Liver (tissue), 9 donors: Measurements from ENCODE around the gene RHAG. TPM values are rescaled to one million over a fixed set of nuclear protein-coding genes. Genes with fewer than 3 reads are reported as not detected.

Experiments used
- DNase-seq: peaks from one replicate; pipeline ENCODE4 v3.0.0-alpha.2; 2017; ENCODE audit warnings: low spot score
- H3K27ac ChIP-seq, 2 donors: one replicate each; pipeline ENCODE4 v1.7.0; 2013; ENCODE audit warnings: inconsistent platforms in 2 of 2, low read length in 2 of 2, control low read depth in 1 of 2, low read depth in 1 of 2, mild to moderate bottlenecking in 1 of 2
- H3K27me3 ChIP-seq, 4 donors: one replicate each; pipeline versions ENCODE4 v1.6.1 to v1.7.0; 2013; ENCODE audit warnings: low read length in 3 of 4, inconsistent platforms in 1 of 4, mild to moderate bottlenecking in 1 of 4, moderate library complexity in 1 of 4; ENCODE audit not compliant: control insufficient read depth in 4 of 4, insufficient read depth in 4 of 4
- H3K36me3 ChIP-seq, 4 donors: one replicate each; pipeline versions ENCODE4 v1.6.1 to v1.7.0; 2013; ENCODE audit warnings: low read length in 3 of 4, mild to moderate bottlenecking in 3 of 4, low read depth in 1 of 4, moderate library complexity in 1 of 4; ENCODE audit not compliant: control insufficient read depth in 4 of 4, insufficient read depth in 3 of 4
- H3K4me1 ChIP-seq, 4 donors: one replicate each; pipeline versions ENCODE4 v1.6.1 to v1.7.0; 2013; ENCODE audit warnings: low read length in 3 of 4, mild to moderate bottlenecking in 3 of 4, moderate library complexity in 1 of 4; ENCODE audit not compliant: control insufficient read depth in 4 of 4, insufficient read depth in 4 of 4
- H3K4me3 ChIP-seq, 3 donors: one replicate each; pipeline versions ENCODE4 v1.6.1 to v1.7.0; 2013; ENCODE audit warnings: low read length in 3 of 3, control low read depth in 1 of 3, low read depth in 1 of 3, mild to moderate bottlenecking in 1 of 3
- H3K9ac ChIP-seq, 2 donors: one replicate each; pipeline ENCODE4 v1.7.0; 2013; ENCODE audit warnings: low read length in 2 of 2, mild to moderate bottlenecking in 2 of 2, moderate library complexity in 2 of 2, control low read depth in 1 of 2, low read depth in 1 of 2
- H3K9me3 ChIP-seq, 4 donors: one replicate each; pipeline versions ENCODE4 v1.6.1 to v1.7.0; 2013; ENCODE audit warnings: low read length in 3 of 4; ENCODE audit not compliant: control insufficient read depth in 4 of 4
- ATF3 ChIP-seq: IDR thresholded peaks from 2 replicates; pipeline ENCODE4 v1.6.1; 2016; ENCODE audit warnings: antibody characterized with exemption
- CTCF ChIP-seq: fragments of 150-350 bp; IDR thresholded peaks from 2 replicates; pipeline ENCODE4 v1.5.1; 2017; ENCODE audit warnings: improper control_type of control experiment, low read depth, low read length; ENCODE audit not compliant: missing input control
- EGR1 ChIP-seq, 2 donors: IDR thresholded peaks; 2 replicates each; pipeline ENCODE4 v1.6.1; 2016 to 2018; ENCODE audit warnings: antibody characterized with exemption in 2 of 2, low read depth in 2 of 2
- FOXA1 ChIP-seq: IDR thresholded peaks from 2 replicates; pipeline ENCODE4 v1.6.1; 2016; ENCODE audit warnings: antibody characterized with exemption
- FOXA2 ChIP-seq: IDR thresholded peaks from 2 replicates; pipeline ENCODE4 v1.6.1; 2016; ENCODE audit warnings: antibody characterized with exemption
- GABPA ChIP-seq, 2 donors: IDR thresholded peaks in 1 of 2; conservative IDR thresholded peaks in 1 of 2; 2 replicates each; pipeline ENCODE4 v1.6.1; 2016; ENCODE audit warnings: antibody characterized with exemption in 2 of 2, mild to moderate bottlenecking in 1 of 2, moderate library complexity in 1 of 2
- HNF4A ChIP-seq, 2 donors: conservative IDR thresholded peaks; 2 replicates each; pipeline ENCODE4 v1.6.1; 2016; ENCODE audit warnings: antibody characterized with exemption in 2 of 2, mild to moderate bottlenecking in 2 of 2
- HNF4G ChIP-seq: IDR thresholded peaks from 2 replicates; pipeline ENCODE4 v1.6.1; 2016; ENCODE audit warnings: antibody characterized with exemption
- JUND ChIP-seq, 2 donors: IDR thresholded peaks; 2 replicates each; pipeline ENCODE4 v1.6.1; 2016; ENCODE audit warnings: antibody characterized with exemption in 2 of 2
- MAX ChIP-seq: IDR thresholded peaks from 2 replicates; pipeline ENCODE4 v1.6.1; 2016; ENCODE audit warnings: antibody characterized with exemption
- NR2F2 ChIP-seq: IDR thresholded peaks from 2 replicates; pipeline ENCODE4 v1.6.1; 2016; ENCODE audit warnings: antibody characterized with exemption
- RAD21 ChIP-seq, 2 donors: IDR thresholded peaks; 2 replicates each; pipeline ENCODE4 v1.6.1; 2016; ENCODE audit warnings: antibody characterized with exemption in 2 of 2, mild to moderate bottlenecking in 2 of 2
- REST ChIP-seq: IDR thresholded peaks from 2 replicates; pipeline ENCODE4 v1.6.1; 2016; ENCODE audit warnings: antibody characterized with exemption, mild to moderate bottlenecking
- RXRA ChIP-seq, 2 donors: IDR thresholded peaks; 2 replicates each; pipeline ENCODE4 v1.6.1; 2017 to 2018; ENCODE audit warnings: antibody characterized with exemption in 2 of 2, mild to moderate bottlenecking in 1 of 2
- SP1 ChIP-seq: IDR thresholded peaks from 2 replicates; pipeline ENCODE4 v1.6.1; 2018; ENCODE audit warnings: antibody characterized with exemption, mild to moderate bottlenecking
- TAF1 ChIP-seq: conservative IDR thresholded peaks from 2 replicates; pipeline ENCODE4 v1.6.1; 2016; ENCODE audit warnings: antibody characterized with exemption, mild to moderate bottlenecking
- YY1 ChIP-seq: IDR thresholded peaks from 2 replicates; pipeline ENCODE4 v1.6.1; 2016; ENCODE audit warnings: antibody characterized with exemption, mild to moderate bottlenecking
- ZBTB33 ChIP-seq: IDR thresholded peaks from 2 replicates; pipeline ENCODE4 v1.6.1; 2016; ENCODE audit warnings: antibody characterized with exemption
- WGBS: extraction: QIAGEN DNeasy Blood & Tissue Kit; methylation state at CpG from one replicate; pipeline ENCODE4 v1.1.7; 2013; 5-methylcytosine and 5-hydroxymethylcytosine counted together
- polyA plus RNA-seq, 2 donors: library from polyadenylated mRNA; stranded (reverse) in 1 of 2; unstranded in 1 of 2; fragments of 200-250 nt in 1 of 2; fragments of >200 nt in 1 of 2; fragmentation: Nextera tagmentation in 1 of 2; extraction: Ambion mirVana in 1 of 2; gene quantifications; one replicate each; pipeline versions ENCODE4 v1.2.1 to v1.2.3, GENCODE V29; 2013 to 2015
- total RNA-seq, 2 donors: library from RNA; depleted of rRNA; stranded (reverse); fragments of >200 nt; gene quantifications; one replicate each; pipeline ENCODE4 v1.2.3, GENCODE V29; 2014
- donor health status: healthy.
- donor health status: healthy.
- donor health status: healthy.
- donor health status: healthy.
- donor health status: healthy.

The RHAG gene
- total and polyA plus RNA-seq, 4 donors: 0.07 to 345 TPM; not detected in 2

- no peak for TF ChIP-seq RAD21 (IDR thresholded peaks at IDR 0.05)
- no peak for TF ChIP-seq CTCF
- TF ChIP-seq HNF4G: no peak
- no peak for TF ChIP-seq ZBTB33
- TF ChIP-seq HNF4A (conservative IDR thresholded peaks at IDR 0.05): no peak
- no peak for TF ChIP-seq MAX
- TF ChIP-seq GABPA (IDR thresholded peaks at IDR 0.05 in 1 of 2, conservative IDR thresholded peaks at IDR 0.05 in 1 of 2): no peak
- no peak for TF ChIP-seq JUND (IDR thresholded peaks at IDR 0.05)
- TF ChIP-seq SP1: no peak
- no peak for TF ChIP-seq TAF1
- TF ChIP-seq ATF3: no peak
- no peak for TF ChIP-seq YY1
- TF ChIP-seq FOXA2: no peak
- TF ChIP-seq RXRA (IDR thresholded peaks at IDR 0.05): no peak
- TF ChIP-seq EGR1 (IDR thresholded peaks at IDR 0.05; ENCODE audit: low read depth in 2 of 2): no peak
- no peak for TF ChIP-seq FOXA1
- no peaks in the 10 kb centered on the region for H3K27me3 ChIP-seq
- no peaks in the 10 kb centered on the region for H3K36me3 ChIP-seq
- H3K4me1 ChIP-seq: no peaks in the 10 kb centered on the region
- no peak overlapping the region for H3K4me3 ChIP-seq
- DNase-seq: no peak
- H3K9me3 ChIP-seq: no peaks in the 10 kb centered on the region
- no peak overlapping the region for H3K9ac ChIP-seq
- H3K27ac ChIP-seq: no peak overlapping the region
Measured at GRCh38 chr6:49668083-49668511, 31.5 kb upstream of the RHAG start.

- Histone ChIP-seq H3K36me3 (no peaks in the 10 kb centered on the region), H3K9ac (no peak overlapping the region), H3K27ac (no peak overlapping the region), H3K4me1 (no peaks in the 10 kb centered on the region), H3K4me3 (no peak overlapping the region), H3K9me3 (no peaks in the 10 kb centered on the region), H3K27me3 (no peaks in the 10 kb centered on the region)
- 55% methylated on average over 5 of the region's 5 CpGs for WGBS
- no peak for TF ChIP-seq MAX
- TF ChIP-seq SP1: no peak
- TF ChIP-seq CTCF: no peak
- TF ChIP-seq REST: no peak
- no peak for TF ChIP-seq GABPA (IDR thresholded peaks at IDR 0.05 in 1 of 2, conservative IDR thresholded peaks at IDR 0.05 in 1 of 2)
- TF ChIP-seq HNF4G: no peak
- no peak for TF ChIP-seq RAD21 (IDR thresholded peaks at IDR 0.05)
- TF ChIP-seq YY1: no peak
- no peak for TF ChIP-seq HNF4A (conservative IDR thresholded peaks at IDR 0.05)
- TF ChIP-seq TAF1: no peak
- no peak for TF ChIP-seq JUND (IDR thresholded peaks at IDR 0.05)
- no peak for TF ChIP-seq ATF3
- no peak for TF ChIP-seq FOXA1
- TF ChIP-seq NR2F2: no peak
- TF ChIP-seq RXRA (IDR thresholded peaks at IDR 0.05): no peak
- TF ChIP-seq EGR1 (IDR thresholded peaks at IDR 0.05; ENCODE audit: low read depth in 2 of 2): no peak
- DNase-seq: no peak
Measured at GRCh38 chr6:49666930-49667757, 30.5 kb upstream of the RHAG start.
